Liver (tissue), 9 donors: ENCODE data around the gene LYZ. TPM values are rescaled to one million over a fixed set of nuclear protein-coding genes. Genes with fewer than 3 reads are reported as not detected.

Experiments used
- DNase-seq: peaks from one replicate; pipeline ENCODE4 v3.0.0-alpha.2; 2017; ENCODE audit warnings: low spot score
- H3K27ac ChIP-seq, 2 donors: one replicate each; pipeline ENCODE4 v1.7.0; 2013; ENCODE audit warnings: inconsistent platforms in 2 of 2, low read length in 2 of 2, control low read depth in 1 of 2, low read depth in 1 of 2, mild to moderate bottlenecking in 1 of 2
- H3K27me3 ChIP-seq, 4 donors: one replicate each; pipeline versions ENCODE4 v1.6.1 to v1.7.0; 2013; ENCODE audit warnings: low read length in 3 of 4, inconsistent platforms in 1 of 4, mild to moderate bottlenecking in 1 of 4, moderate library complexity in 1 of 4; ENCODE audit not compliant: control insufficient read depth in 4 of 4, insufficient read depth in 4 of 4
- H3K36me3 ChIP-seq, 4 donors: one replicate each; pipeline versions ENCODE4 v1.6.1 to v1.7.0; 2013; ENCODE audit warnings: low read length in 3 of 4, mild to moderate bottlenecking in 3 of 4, low read depth in 1 of 4, moderate library complexity in 1 of 4; ENCODE audit not compliant: control insufficient read depth in 4 of 4, insufficient read depth in 3 of 4
- H3K4me1 ChIP-seq, 4 donors: one replicate each; pipeline versions ENCODE4 v1.6.1 to v1.7.0; 2013; ENCODE audit warnings: low read length in 3 of 4, mild to moderate bottlenecking in 3 of 4, moderate library complexity in 1 of 4; ENCODE audit not compliant: control insufficient read depth in 4 of 4, insufficient read depth in 4 of 4
- H3K4me3 ChIP-seq, 3 donors: one replicate each; pipeline versions ENCODE4 v1.6.1 to v1.7.0; 2013; ENCODE audit warnings: low read length in 3 of 3, control low read depth in 1 of 3, low read depth in 1 of 3, mild to moderate bottlenecking in 1 of 3
- H3K9ac ChIP-seq, 2 donors: one replicate each; pipeline ENCODE4 v1.7.0; 2013; ENCODE audit warnings: low read length in 2 of 2, mild to moderate bottlenecking in 2 of 2, moderate library complexity in 2 of 2, control low read depth in 1 of 2, low read depth in 1 of 2
- H3K9me3 ChIP-seq, 4 donors: one replicate each; pipeline versions ENCODE4 v1.6.1 to v1.7.0; 2013; ENCODE audit warnings: low read length in 3 of 4; ENCODE audit not compliant: control insufficient read depth in 4 of 4
- EGR1 ChIP-seq, 2 donors: IDR thresholded peaks; 2 replicates each; pipeline ENCODE4 v1.6.1; 2016 to 2018; ENCODE audit warnings: antibody characterized with exemption in 2 of 2, low read depth in 2 of 2
- FOXA1 ChIP-seq: IDR thresholded peaks from 2 replicates; pipeline ENCODE4 v1.6.1; 2016; ENCODE audit warnings: antibody characterized with exemption
- FOXA2 ChIP-seq: IDR thresholded peaks from 2 replicates; pipeline ENCODE4 v1.6.1; 2016; ENCODE audit warnings: antibody characterized with exemption
- GABPA ChIP-seq, 2 donors: IDR thresholded peaks in 1 of 2; conservative IDR thresholded peaks in 1 of 2; 2 replicates each; pipeline ENCODE4 v1.6.1; 2016; ENCODE audit warnings: antibody characterized with exemption in 2 of 2, mild to moderate bottlenecking in 1 of 2, moderate library complexity in 1 of 2
- HNF4A ChIP-seq, 2 donors: conservative IDR thresholded peaks; 2 replicates each; pipeline ENCODE4 v1.6.1; 2016; ENCODE audit warnings: antibody characterized with exemption in 2 of 2, mild to moderate bottlenecking in 2 of 2
- HNF4G ChIP-seq: IDR thresholded peaks from 2 replicates; pipeline ENCODE4 v1.6.1; 2016; ENCODE audit warnings: antibody characterized with exemption
- JUND ChIP-seq, 2 donors: IDR thresholded peaks; 2 replicates each; pipeline ENCODE4 v1.6.1; 2016; ENCODE audit warnings: antibody characterized with exemption in 2 of 2
- MAX ChIP-seq: IDR thresholded peaks from 2 replicates; pipeline ENCODE4 v1.6.1; 2016; ENCODE audit warnings: antibody characterized with exemption
- RAD21 ChIP-seq, 2 donors: IDR thresholded peaks; 2 replicates each; pipeline ENCODE4 v1.6.1; 2016; ENCODE audit warnings: antibody characterized with exemption in 2 of 2, mild to moderate bottlenecking in 2 of 2
- REST ChIP-seq: IDR thresholded peaks from 2 replicates; pipeline ENCODE4 v1.6.1; 2016; ENCODE audit warnings: antibody characterized with exemption, mild to moderate bottlenecking
- RXRA ChIP-seq, 2 donors: IDR thresholded peaks; 2 replicates each; pipeline ENCODE4 v1.6.1; 2017 to 2018; ENCODE audit warnings: antibody characterized with exemption in 2 of 2, mild to moderate bottlenecking in 1 of 2
- SP1 ChIP-seq: IDR thresholded peaks from 2 replicates; pipeline ENCODE4 v1.6.1; 2018; ENCODE audit warnings: antibody characterized with exemption, mild to moderate bottlenecking
- TAF1 ChIP-seq: conservative IDR thresholded peaks from 2 replicates; pipeline ENCODE4 v1.6.1; 2016; ENCODE audit warnings: antibody characterized with exemption, mild to moderate bottlenecking
- YY1 ChIP-seq: IDR thresholded peaks from 2 replicates; pipeline ENCODE4 v1.6.1; 2016; ENCODE audit warnings: antibody characterized with exemption, mild to moderate bottlenecking
- WGBS: extraction: QIAGEN DNeasy Blood & Tissue Kit; methylation state at CpG from one replicate; pipeline ENCODE4 v1.1.7; 2013; 5-methylcytosine and 5-hydroxymethylcytosine counted together
- polyA plus RNA-seq, 2 donors: library from polyadenylated mRNA; stranded (reverse) in 1 of 2; unstranded in 1 of 2; fragments of 200-250 nt in 1 of 2; fragments of >200 nt in 1 of 2; fragmentation: Nextera tagmentation in 1 of 2; extraction: Ambion mirVana in 1 of 2; gene quantifications; one replicate each; pipeline versions ENCODE4 v1.2.1 to v1.2.3, GENCODE V29; 2013 to 2015
- total RNA-seq, 2 donors: library from RNA; depleted of rRNA; stranded (reverse); fragments of >200 nt; gene quantifications; one replicate each; pipeline ENCODE4 v1.2.3, GENCODE V29; 2014
- donor health status: healthy.
- donor health status: healthy.
- donor health status: healthy.
- donor health status: healthy.
- donor health status: healthy.

LYZ gene
- total and polyA plus RNA-seq, 4 donors: 11.5 to 141 (median 33.5) TPM

- TF ChIP-seq REST: peak; percentile 79
- peak; percentile 26 to 55 for TF ChIP-seq GABPA (IDR thresholded peaks at IDR 0.05 in 1 of 2, conservative IDR thresholded peaks at IDR 0.05 in 1 of 2)
- TF ChIP-seq FOXA2: peak; percentile 84
- TF ChIP-seq YY1: peak; percentile 69
- peak; percentile 69 to 97 for TF ChIP-seq EGR1 (IDR thresholded peaks at IDR 0.05; ENCODE audit: low read depth in 2 of 2)
- peak; percentile 88 for TF ChIP-seq FOXA1
- peak; percentile 77 to 87 for TF ChIP-seq RXRA (IDR thresholded peaks at IDR 0.05)
- TF ChIP-seq HNF4A (conservative IDR thresholded peaks at IDR 0.05): peak; percentile 97 to 98
- peak; percentile 31 to 48 for TF ChIP-seq RAD21 (IDR thresholded peaks at IDR 0.05)
- TF ChIP-seq TAF1: no peak
- TF ChIP-seq JUND (IDR thresholded peaks at IDR 0.05): peak; percentile 83 to 95
Measured at GRCh38 chr12:69338120-69338859, 9.9 kb upstream of the LYZ start (continued).

GRCh38 chr12:69338936-69339335 is 9.2 kb upstream of the LYZ start:
- no peak overlapping the region for H3K27ac ChIP-seq
- H3K4me3 ChIP-seq: no peak overlapping the region
- H3K9me3 ChIP-seq: no peaks in the 10 kb centered on the region
- TF ChIP-seq HNF4G: no peak
- TF ChIP-seq TAF1: no peak
- no peak for TF ChIP-seq FOXA1
- peaks cover 7 to 58% (median 48%) of the 10 kb centered on the region in 4 donors for H3K4me1 ChIP-seq
- H3K36me3 ChIP-seq: no peaks in the 10 kb centered on the region
- H3K27me3 ChIP-seq: no peaks in the 10 kb centered on the region
- no peak overlapping the region for H3K9ac ChIP-seq
- no peak for DNase-seq

- H3K27me3 ChIP-seq: no peaks in the 10 kb centered on the region
- no peak overlapping the region for H3K9ac ChIP-seq
- TF ChIP-seq SP1 (no peak), MAX (peak; percentile 65)
- H3K27ac ChIP-seq: peak overlapping the region; percentile 32 to 40
- H3K9me3 ChIP-seq: no peaks in the 10 kb centered on the region
- H3K4me1 ChIP-seq: peaks cover 13 to 68% (median 54%) of the 10 kb centered on the region in 4 donors
- WGBS: 22% methylated on average over 2 of the region's 2 CpGs
- DNase-seq: no peak
- H3K36me3 ChIP-seq: no peaks in the 10 kb centered on the region
- no peak overlapping the region for H3K4me3 ChIP-seq
Measured at GRCh38 chr12:69339999-69340398, 8.2 kb upstream of the LYZ start.
